Neural progenitor cell (in vitro differentiated cells): ENCODE data around the gene APOL3.

Source experiments
- CTCF ChIP-seq: fragments of 200-600 bp; sonication (generic); IDR thresholded peaks from 2 replicates; pipeline ENCODE4 v1.5.1; 2017; ENCODE audit warnings: antibody characterized with exemption, mild to moderate bottlenecking
- EZH2 ChIP-seq: fragments of 200-600 bp; sonication (generic); IDR thresholded peaks from 2 replicates; pipeline ENCODE4 v1.6.1; 2017; ENCODE audit warnings: antibody characterized with exemption, mild to moderate bottlenecking, moderate library complexity

- TF ChIP-seq EZH2 (no peak), CTCF (no peak)
Observed at GRCh38 chr22:36208162-36208765, 47.7 kb upstream of the APOL3 start.
